K562 (cell line): ENCODE data around the gene PIK3R1.

Source experiments
- MAFK ChIP-seq: IDR thresholded peaks from 2 replicates; pipeline ENCODE4 v1.6.1; 2011; ENCODE audit warnings: low read length, improper control_type of control experiment
- POLR2G ChIP-seq: fragments of 200-400 bp; formaldehyde crosslinking; IDR thresholded peaks from 2 replicates; pipeline ENCODE4 v1.6.1; 2017; ENCODE audit warnings: low read depth, mild to moderate bottlenecking, antibody characterized with exemption, low read length, moderate library complexity
- RBM39 ChIP-seq: fragments of 200-400 bp; formaldehyde crosslinking; optimal IDR thresholded peaks from 2 replicates; pipeline ENCODE3; 2018; ENCODE audit warnings: low read depth, low read length
- TRIM24 ChIP-seq, 2 experiments: fragments of 450-650 bp; IDR thresholded peaks; 2 replicates each; pipeline ENCODE4 v1.6.1; 2016
- ZKSCAN8 ChIP-seq: fragments of 200-800 bp; sonication (Bioruptor generic); IDR thresholded peaks from 2 replicates; pipeline ENCODE4 v1.6.1; 2016; ENCODE audit warnings: missing genetic modification characterization, missing compliant biosample characterization
- ZNF785 ChIP-seq: fragments of 250-450 bp; sonication (Bioruptor Pico); IDR thresholded peaks from 2 replicates; pipeline ENCODE4 v1.4.0; 2020; ENCODE audit warnings: mild to moderate bottlenecking
- TF ChIP-seq, protein P1 (sequence below), 3 experiments: IDR thresholded peaks in 2 of 3; conservative IDR thresholded peaks in 1 of 3; 2 replicates each; pipeline ENCODE4 v1.5.1; 2011 to 2012; ENCODE audit warnings: low read length in 3 of 3, mild to moderate bottlenecking in 3 of 3, control low read depth in 2 of 3, improper control_type of control experiment in 1 of 3, inconsistent platforms in 1 of 3, low read depth in 1 of 3, mixed read lengths in 1 of 3, moderate library complexity in 1 of 3; ENCODE audit not compliant: insufficient read depth in 2 of 3

DNA sequence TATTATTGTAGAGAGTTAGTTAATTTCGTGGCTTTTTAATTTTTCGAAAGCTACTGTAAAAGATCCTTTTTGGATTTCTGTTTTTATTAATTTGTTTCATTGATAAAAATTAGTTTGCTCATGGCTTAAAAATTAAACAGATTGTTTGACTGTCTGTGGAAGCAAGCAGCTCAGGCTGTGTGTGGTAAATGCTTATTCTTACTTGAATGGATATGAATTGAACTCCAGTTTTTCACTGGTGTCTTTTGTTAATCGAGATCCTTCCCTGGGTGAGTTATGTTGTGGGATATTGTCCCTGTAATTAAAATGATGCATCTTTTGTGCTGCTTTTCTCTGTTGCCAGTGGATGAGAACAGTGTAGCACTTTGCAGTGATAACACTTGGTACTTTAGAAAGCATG lies 75.3 kb downstream of the PIK3R1 start:
- TF ChIP-seq ZKSCAN8 (CRISPR knock-in tag) (no peak), RBM39 (no peak), ZNF785 (CRISPR knock-in tag) (no peak), TRIM24 (IDR thresholded peaks at IDR 0.05) (no peak), POLR2G (no peak), MAFK (no peak)
- TF ChIP-seq, protein P1, sequence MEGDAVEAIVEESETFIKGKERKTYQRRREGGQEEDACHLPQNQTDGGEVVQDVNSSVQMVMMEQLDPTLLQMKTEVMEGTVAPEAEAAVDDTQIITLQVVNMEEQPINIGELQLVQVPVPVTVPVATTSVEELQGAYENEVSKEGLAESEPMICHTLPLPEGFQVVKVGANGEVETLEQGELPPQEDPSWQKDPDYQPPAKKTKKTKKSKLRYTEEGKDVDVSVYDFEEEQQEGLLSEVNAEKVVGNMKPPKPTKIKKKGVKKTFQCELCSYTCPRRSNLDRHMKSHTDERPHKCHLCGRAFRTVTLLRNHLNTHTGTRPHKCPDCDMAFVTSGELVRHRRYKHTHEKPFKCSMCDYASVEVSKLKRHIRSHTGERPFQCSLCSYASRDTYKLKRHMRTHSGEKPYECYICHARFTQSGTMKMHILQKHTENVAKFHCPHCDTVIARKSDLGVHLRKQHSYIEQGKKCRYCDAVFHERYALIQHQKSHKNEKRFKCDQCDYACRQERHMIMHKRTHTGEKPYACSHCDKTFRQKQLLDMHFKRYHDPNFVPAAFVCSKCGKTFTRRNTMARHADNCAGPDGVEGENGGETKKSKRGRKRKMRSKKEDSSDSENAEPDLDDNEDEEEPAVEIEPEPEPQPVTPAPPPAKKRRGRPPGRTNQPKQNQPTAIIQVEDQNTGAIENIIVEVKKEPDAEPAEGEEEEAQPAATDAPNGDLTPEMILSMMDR (IDR thresholded peaks at IDR 0.05 in 2 of 3, conservative IDR thresholded peaks at IDR 0.05 in 1 of 3; ENCODE audit: insufficient read depth in 2 of 3, low read depth in 1 of 3, low read length in 3 of 3) = no peak
